Loucy (cell line): ENCODE data around the gene C15orf62.

Experiments
- H2AFZ ChIP-seq: fragments of 200-600 bp; sonication (generic); 2 replicates; pipeline ENCODE4 v1.6.0; 2016; ENCODE audit warnings: antibody characterized with exemption, mild to moderate bottlenecking, low read length, moderate library complexity
- H3F3A ChIP-seq: fragments of 200-600 bp; 2 replicates; pipeline ENCODE4 v1.6.0; 2016; ENCODE audit warnings: antibody characterized with exemption, low read depth, mild to moderate bottlenecking
- H3K27me3 ChIP-seq: fragments of 200-600 bp; sonication (generic); 2 replicates; pipeline ENCODE4 v1.6.1; 2014; ENCODE audit warnings: low read length, mild to moderate bottlenecking; ENCODE audit not compliant: insufficient read depth, poor library complexity, severe bottlenecking
- H3K36me3 ChIP-seq: fragments of 200-600 bp; sonication (generic); 2 replicates; pipeline ENCODE4 v1.6.1; 2016; ENCODE audit warnings: low read length; ENCODE audit not compliant: insufficient read depth
- H3K4me1 ChIP-seq: fragments of 200-600 bp; sonication (generic); 2 replicates; pipeline ENCODE4 v1.5.1; 2014; ENCODE audit warnings: low read length, mild to moderate bottlenecking; ENCODE audit not compliant: insufficient read depth, poor library complexity, severe bottlenecking
- H3K4me2 ChIP-seq: fragments of 200-600 bp; sonication (generic); 2 replicates; pipeline ENCODE4 v1.6.0; 2014; ENCODE audit warnings: antibody characterized with exemption, low read length, low read depth, mild to moderate bottlenecking; ENCODE audit not compliant: poor library complexity, severe bottlenecking
- H3K4me3 ChIP-seq: fragments of 200-600 bp; sonication (generic); 2 replicates; pipeline ENCODE4 v1.5.1; 2014; ENCODE audit warnings: low read length, mild to moderate bottlenecking, mixed read lengths; ENCODE audit not compliant: poor library complexity, severe bottlenecking
- H3K79me2 ChIP-seq: fragments of 200-600 bp; sonication (generic); 2 replicates; pipeline ENCODE4 v1.6.1; 2014; ENCODE audit warnings: low read length; ENCODE audit not compliant: insufficient read depth
- H3K9ac ChIP-seq: fragments of 200-600 bp; sonication (generic); 2 replicates; pipeline ENCODE4 v1.6.0; 2014; ENCODE audit warnings: mild to moderate bottlenecking, low read depth, low read length, moderate library complexity; ENCODE audit not compliant: poor library complexity, severe bottlenecking
- H3K9me2 ChIP-seq: fragments of 200-600 bp; sonication (generic); replicated peaks from 2 replicates; pipeline ENCODE4 v1.6.1; 2016; ENCODE audit warnings: low read depth, low read length, mixed read lengths
- H3K9me3 ChIP-seq: fragments of 200-600 bp; sonication (generic); 2 replicates; pipeline ENCODE4 v1.6.1; 2014; ENCODE audit warnings: mild to moderate bottlenecking, antibody characterized with exemption, low read length, low read depth; ENCODE audit not compliant: insufficient read depth
- H4K20me1 ChIP-seq: fragments of 200-600 bp; sonication (generic); 2 replicates; pipeline ENCODE4 v1.6.0; 2014; ENCODE audit warnings: antibody characterized with exemption, low read length, mild to moderate bottlenecking; ENCODE audit not compliant: insufficient read depth, poor library complexity, severe bottlenecking
- EZH2phosphoT487 ChIP-seq: fragments of 200-600 bp; IDR thresholded peaks from 2 replicates; pipeline ENCODE4 v1.6.1; 2018; ENCODE audit warnings: antibody characterized with exemption, mild to moderate bottlenecking, moderate library complexity, borderline replicate concordance
- TF ChIP-seq, protein P1 (sequence below): fragments of 200-600 bp; sonication (generic); conservative IDR thresholded peaks from 2 replicates; pipeline ENCODE4 v1.5.1; 2014; ENCODE audit warnings: mild to moderate bottlenecking, antibody characterized with exemption, low read length

C15orf62 gene

DNA sequence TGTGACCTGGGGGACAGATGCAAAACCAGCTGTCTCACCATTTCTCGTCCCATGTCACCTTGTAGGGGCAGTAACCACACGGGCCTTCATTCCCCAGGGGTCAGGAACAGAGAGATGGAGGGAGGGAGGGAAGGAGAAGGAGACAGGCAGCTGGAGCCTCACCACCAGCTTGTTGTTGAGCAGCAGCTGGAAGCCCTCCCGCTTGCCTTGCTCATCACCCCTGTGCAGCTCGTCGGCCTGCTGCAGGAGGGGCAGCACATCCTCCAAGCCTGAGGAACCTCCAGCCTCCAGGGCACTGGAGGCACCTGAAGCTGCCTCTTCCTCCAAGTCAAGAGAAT lies 25.0 kb upstream of the C15orf62 start:
- Histone ChIP-seq H2AFZ (no peak overlapping the region), H3K9ac (no peak overlapping the region), H3K9me2 (no peaks in the 10 kb centered on the region), H3K4me2 (no peak overlapping the region), H3K36me3 (peaks cover 33% of the 10 kb centered on the region; the same call in 1 of the 2 replicates), H3K4me1 (no peaks in the 10 kb centered on the region), H3K79me2 (no peaks in the 10 kb centered on the region), H3F3A (0 out of 2 replicates have a peak, but pooled peaks cover 3% of the 10 kb centered on the region), H3K9me3 (no peaks in the 10 kb centered on the region), H4K20me1 (no peaks in the 10 kb centered on the region), H3K4me3 (no peak overlapping the region), H3K27me3 (no peaks in the 10 kb centered on the region)
- TF ChIP-seq, protein P1, sequence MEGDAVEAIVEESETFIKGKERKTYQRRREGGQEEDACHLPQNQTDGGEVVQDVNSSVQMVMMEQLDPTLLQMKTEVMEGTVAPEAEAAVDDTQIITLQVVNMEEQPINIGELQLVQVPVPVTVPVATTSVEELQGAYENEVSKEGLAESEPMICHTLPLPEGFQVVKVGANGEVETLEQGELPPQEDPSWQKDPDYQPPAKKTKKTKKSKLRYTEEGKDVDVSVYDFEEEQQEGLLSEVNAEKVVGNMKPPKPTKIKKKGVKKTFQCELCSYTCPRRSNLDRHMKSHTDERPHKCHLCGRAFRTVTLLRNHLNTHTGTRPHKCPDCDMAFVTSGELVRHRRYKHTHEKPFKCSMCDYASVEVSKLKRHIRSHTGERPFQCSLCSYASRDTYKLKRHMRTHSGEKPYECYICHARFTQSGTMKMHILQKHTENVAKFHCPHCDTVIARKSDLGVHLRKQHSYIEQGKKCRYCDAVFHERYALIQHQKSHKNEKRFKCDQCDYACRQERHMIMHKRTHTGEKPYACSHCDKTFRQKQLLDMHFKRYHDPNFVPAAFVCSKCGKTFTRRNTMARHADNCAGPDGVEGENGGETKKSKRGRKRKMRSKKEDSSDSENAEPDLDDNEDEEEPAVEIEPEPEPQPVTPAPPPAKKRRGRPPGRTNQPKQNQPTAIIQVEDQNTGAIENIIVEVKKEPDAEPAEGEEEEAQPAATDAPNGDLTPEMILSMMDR = no peak; the same call in 1 of the 2 replicates
- no peak for TF ChIP-seq EZH2phosphoT487

DNA sequence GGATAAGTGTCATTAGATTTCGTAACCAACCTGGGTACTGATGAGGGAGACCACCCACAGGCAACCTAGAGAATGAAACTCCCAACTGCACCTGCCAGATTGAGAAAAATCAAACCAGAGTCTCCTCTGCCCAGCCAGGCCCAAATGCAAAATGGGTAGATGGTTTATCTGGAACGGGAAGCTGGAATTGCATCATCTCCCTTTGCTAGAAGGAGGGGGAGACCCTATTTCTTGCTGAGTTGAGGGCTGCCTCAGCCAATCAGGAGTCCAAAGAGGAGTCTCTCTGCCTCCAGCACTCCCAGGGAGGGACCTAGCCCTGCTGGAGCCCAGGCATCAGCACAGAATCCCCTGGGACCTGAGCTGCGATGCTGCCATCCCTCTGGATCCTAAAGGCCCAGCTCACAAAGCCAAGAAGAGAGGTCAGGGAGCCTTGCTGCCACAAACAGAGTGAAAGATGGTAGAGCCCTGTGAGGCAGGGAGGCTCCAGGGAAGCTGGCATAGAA lies 22.8 kb upstream of the C15orf62 start:
- no peaks in the 10 kb centered on the region for H3K9me3 ChIP-seq
- peaks cover 35% of the 10 kb centered on the region; the same call in 1 of the 2 replicates for H3K36me3 ChIP-seq
- H3K9me2 ChIP-seq = no peaks in the 10 kb centered on the region
- no peak overlapping the region for H3K9ac ChIP-seq
- peaks cover 7% of the 10 kb centered on the region; the same call in 1 of the 2 replicates for H3K79me2 ChIP-seq
- no peak for TF ChIP-seq EZH2phosphoT487
- TF ChIP-seq, protein P1 = no peak
- no peaks in the 10 kb centered on the region for H3K27me3 ChIP-seq
- H3F3A ChIP-seq = no peaks in the 10 kb centered on the region
- H4K20me1 ChIP-seq = no peaks in the 10 kb centered on the region
- no peak overlapping the region for H2AFZ ChIP-seq
- no peak overlapping the region for H3K4me3 ChIP-seq
- H3K4me2 ChIP-seq = no peak overlapping the region
- H3K4me1 ChIP-seq = peaks cover under 1% of the 10 kb centered on the region

DNA sequence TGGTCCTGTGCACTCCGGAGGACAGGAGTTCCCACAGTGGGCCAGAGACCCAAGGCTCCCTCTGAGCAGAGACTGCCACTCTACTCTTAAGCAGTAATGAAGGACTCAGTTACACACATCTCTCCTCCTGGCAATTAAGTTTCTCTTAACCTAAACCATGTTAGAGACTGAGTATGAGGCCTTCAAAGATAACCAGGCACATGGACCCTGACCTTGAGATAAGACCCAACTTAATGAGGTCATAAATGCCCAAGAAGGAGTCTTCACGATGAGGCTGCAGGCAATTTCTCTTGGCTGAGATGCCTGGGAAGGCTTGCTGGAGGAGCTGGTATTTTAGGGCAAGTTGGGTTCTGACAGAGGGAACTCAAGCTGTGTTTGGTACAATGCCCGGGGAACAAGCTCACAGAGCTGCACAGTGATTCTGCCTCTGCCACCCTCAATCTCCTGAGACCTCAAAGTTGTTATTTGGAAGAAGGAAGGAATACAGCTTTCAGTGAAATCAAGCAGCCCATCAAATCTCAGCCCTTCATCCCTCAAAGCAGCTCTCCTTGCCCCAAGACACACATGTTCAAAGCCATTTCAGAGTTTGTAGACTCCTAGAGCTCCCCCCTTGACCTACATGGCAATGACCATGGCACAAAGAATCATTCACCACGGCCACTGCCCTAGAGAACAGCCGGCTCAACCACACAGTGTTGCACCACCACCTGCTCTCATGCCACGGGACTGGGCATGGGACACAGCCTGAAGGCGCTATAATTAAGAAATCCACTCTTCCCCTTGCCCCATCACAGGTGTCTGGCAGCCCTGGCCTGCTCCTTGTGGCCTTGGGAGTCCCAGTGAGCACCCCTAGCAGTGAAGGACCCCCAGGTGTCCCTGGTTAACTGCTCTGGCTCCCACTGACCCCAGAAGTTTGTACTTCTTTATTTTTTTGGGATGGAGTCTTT lies 21.8 kb upstream of the C15orf62 start:
- Histone ChIP-seq H3F3A (no peaks in the 10 kb centered on the region), H3K36me3 (peaks cover 25% of the 10 kb centered on the region; the same call in 1 of the 2 replicates), H4K20me1 (no peaks in the 10 kb centered on the region), H3K4me1 (peaks cover 10% of the 10 kb centered on the region), H3K27me3 (no peaks in the 10 kb centered on the region), H3K9ac (no peak overlapping the region), H3K79me2 (peaks cover 17% of the 10 kb centered on the region; the same call in 1 of the 2 replicates), H3K4me2 (no peak overlapping the region), H2AFZ (no peak overlapping the region), H3K4me3 (no peak overlapping the region), H3K9me3 (no peaks in the 10 kb centered on the region), H3K9me2 (no peaks in the 10 kb centered on the region)
- TF ChIP-seq EZH2phosphoT487 = no peak
- TF ChIP-seq, protein P1 = no peak
